IPS-18a (cell line): ENCODE results near the gene ASXL3.

Experiments used
- H3K27ac ChIP-seq: one replicate; pipeline ENCODE4 v1.5.1; 2013; ENCODE audit warnings: low read length
- H3K27me3 ChIP-seq: one replicate; pipeline ENCODE4 v1.6.1; 2013; ENCODE audit warnings: mild to moderate bottlenecking, low read length; ENCODE audit not compliant: control insufficient read depth, insufficient read depth
- H3K36me3 ChIP-seq: one replicate; pipeline ENCODE4 v1.6.1; 2013; ENCODE audit warnings: low read depth, low read length; ENCODE audit not compliant: control insufficient read depth
- H3K4me1 ChIP-seq: one replicate; pipeline ENCODE4 v1.6.1; 2013; ENCODE audit warnings: low read depth, low read length; ENCODE audit not compliant: control insufficient read depth
- H3K4me3 ChIP-seq: one replicate; pipeline ENCODE4 v1.5.1; 2013; ENCODE audit warnings: low read length
- H3K9ac ChIP-seq: one replicate; pipeline ENCODE4 v1.6.1; 2013; ENCODE audit warnings: mild to moderate bottlenecking, low read length, moderate library complexity
- H3K9me3 ChIP-seq: one replicate; pipeline ENCODE4 v1.6.1; 2013; ENCODE audit warnings: low read depth, low read length; ENCODE audit not compliant: control insufficient read depth

The ASXL3 gene

GRCh38 chr18:33584548-33585430, 6.8 kb downstream of the ASXL3 start:
- Histone ChIP-seq H3K27me3 (peaks cover 11% of the 10 kb centered on the region), H3K36me3 (no peaks in the 10 kb centered on the region), H3K4me1 (peaks cover 34% of the 10 kb centered on the region), H3K27ac (no peak overlapping the region), H3K4me3 (peak overlapping the region; percentile 32), H3K9me3 (peaks cover 7% of the 10 kb centered on the region), H3K9ac (no peak overlapping the region)

GRCh38 chr18:33585431-33585775, 7.4 kb downstream of the ASXL3 start:
- Histone ChIP-seq H3K4me3 (peak overlapping the region; percentile 32), H3K9me3 (peaks cover 7% of the 10 kb centered on the region), H3K9ac (no peak overlapping the region), H3K36me3 (no peaks in the 10 kb centered on the region), H3K27me3 (peaks cover 4% of the 10 kb centered on the region), H3K4me1 (peaks cover 34% of the 10 kb centered on the region), H3K27ac (no peak overlapping the region)

GRCh38 chr18:33588361-33588760, 10.3 kb downstream of the ASXL3 start:
- no peak overlapping the region for H3K9ac ChIP-seq
- peaks cover 7% of the 10 kb centered on the region for H3K9me3 ChIP-seq
- H3K27ac ChIP-seq, result no peak overlapping the region
- H3K36me3 ChIP-seq, result no peaks in the 10 kb centered on the region
- peaks cover 21% of the 10 kb centered on the region for H3K4me1 ChIP-seq
- H3K4me3 ChIP-seq, result no peak overlapping the region
- no peaks in the 10 kb centered on the region for H3K27me3 ChIP-seq

GRCh38 chr18:33593261-33593660, 15.2 kb downstream of the ASXL3 start:
- H3K9me3 ChIP-seq, result no peaks in the 10 kb centered on the region
- no peaks in the 10 kb centered on the region for H3K27me3 ChIP-seq
- H3K4me3 ChIP-seq, result no peak overlapping the region
- H3K9ac ChIP-seq, result no peak overlapping the region
- no peak overlapping the region for H3K27ac ChIP-seq
- no peaks in the 10 kb centered on the region for H3K36me3 ChIP-seq
- H3K4me1 ChIP-seq, result peaks cover 13% of the 10 kb centered on the region

GRCh38 chr18:33594799-33595198, 16.8 kb downstream of the ASXL3 start:
- Histone ChIP-seq H3K4me3 (no peak overlapping the region), H3K4me1 (peaks cover 13% of the 10 kb centered on the region), H3K9me3 (no peaks in the 10 kb centered on the region), H3K27me3 (no peaks in the 10 kb centered on the region), H3K27ac (no peak overlapping the region), H3K9ac (no peak overlapping the region), H3K36me3 (no peaks in the 10 kb centered on the region)

GRCh38 chr18:33596178-33596854, 18.3 kb downstream of the ASXL3 start:
- Histone ChIP-seq H3K27me3 (no peaks in the 10 kb centered on the region), H3K4me3 (no peak overlapping the region), H3K9me3 (no peaks in the 10 kb centered on the region), H3K9ac (no peak overlapping the region), H3K36me3 (no peaks in the 10 kb centered on the region), H3K27ac (no peak overlapping the region), H3K4me1 (peaks cover 19% of the 10 kb centered on the region)

- H3K9ac ChIP-seq, result no peak overlapping the region
- peaks cover 12% of the 10 kb centered on the region for H3K4me1 ChIP-seq
- no peaks in the 10 kb centered on the region for H3K27me3 ChIP-seq
- no peak overlapping the region for H3K4me3 ChIP-seq
- H3K27ac ChIP-seq, result no peak overlapping the region
- no peaks in the 10 kb centered on the region for H3K9me3 ChIP-seq
- H3K36me3 ChIP-seq, result no peaks in the 10 kb centered on the region
These were observed 22.8 kb downstream of the ASXL3 start for GRCh38 chr18:33600846-33601245.

- no peak overlapping the region for H3K27ac ChIP-seq
- H3K9ac ChIP-seq, result no peak overlapping the region
- no peaks in the 10 kb centered on the region for H3K27me3 ChIP-seq
- no peaks in the 10 kb centered on the region for H3K9me3 ChIP-seq
- peaks cover 11% of the 10 kb centered on the region for H3K4me1 ChIP-seq
- no peaks in the 10 kb centered on the region for H3K36me3 ChIP-seq
- H3K4me3 ChIP-seq, result no peak overlapping the region
These were observed 25.4 kb downstream of the ASXL3 start for GRCh38 chr18:33603454-33603853.

GRCh38 chr18:33605250-33605649, 27.2 kb downstream of the ASXL3 start:
- Histone ChIP-seq H3K36me3 (no peaks in the 10 kb centered on the region), H3K27me3 (no peaks in the 10 kb centered on the region), H3K4me3 (no peak overlapping the region), H3K9me3 (no peaks in the 10 kb centered on the region), H3K4me1 (peaks cover 11% of the 10 kb centered on the region), H3K9ac (no peak overlapping the region), H3K27ac (no peak overlapping the region)

GRCh38 chr18:33606621-33607020, 28.6 kb downstream of the ASXL3 start:
- H3K9ac ChIP-seq, result no peak overlapping the region

GRCh38 chr18:33611525-33612135, 33.6 kb downstream of the ASXL3 start:
- Histone ChIP-seq H3K36me3 (no peaks in the 10 kb centered on the region), H3K4me3 (no peak overlapping the region), H3K9ac (no peak overlapping the region), H3K27me3 (no peaks in the 10 kb centered on the region), H3K4me1 (peaks cover 5% of the 10 kb centered on the region), H3K27ac (no peak overlapping the region), H3K9me3 (no peaks in the 10 kb centered on the region)

More at GRCh38 chr18:33606621-33607020, 28.6 kb downstream of the ASXL3 start:
- H3K4me3 ChIP-seq, result no peak overlapping the region
- no peaks in the 10 kb centered on the region for H3K9me3 ChIP-seq
- H3K36me3 ChIP-seq, result no peaks in the 10 kb centered on the region
- no peak overlapping the region for H3K27ac ChIP-seq
- peaks cover 5% of the 10 kb centered on the region for H3K4me1 ChIP-seq
- H3K27me3 ChIP-seq, result no peaks in the 10 kb centered on the region
